Esophagus mucosa (tissue), 1 donor: ENCODE results near the gene OR10C1. TPM values are rescaled to one million over a fixed set of nuclear protein-coding genes. Genes with fewer than 3 reads are reported as not detected.

Source experiments
- ATAC-seq: fragments of 200-7000 bp; cut with Tn5 transposase; one replicate; pipeline ENCODE4 v1.9.1; 2020
- total RNA-seq: library from RNA; stranded (reverse); gene quantifications from one replicate; pipeline ENCODE4 v1.2.4, GENCODE V29; 2023
- donor health status: DM: yes; HTN: yes; CAD: no.

OR10C1 gene
- total RNA-seq, 1 donor from 2014 or later: not detected

DNA sequence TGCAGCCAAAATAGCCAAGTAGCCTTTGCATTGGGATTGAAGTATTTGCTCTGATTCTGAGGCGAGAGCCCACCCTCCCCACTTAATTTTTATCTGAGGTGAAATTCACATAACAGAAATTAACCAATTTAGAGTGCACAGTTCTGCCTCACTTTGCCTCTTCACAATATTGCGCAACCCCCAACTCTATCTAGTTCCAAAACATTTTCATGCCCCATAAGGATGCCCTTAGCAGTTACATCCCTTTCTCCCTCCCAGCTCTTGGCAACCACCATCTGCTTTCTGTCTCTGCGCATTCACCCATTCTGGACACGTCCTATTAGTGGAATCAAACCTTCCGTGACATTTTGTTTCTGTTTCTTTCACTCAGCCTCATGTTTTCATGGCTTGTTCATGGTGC lies 39.6 kb downstream of the OR10C1 start:
- ATAC-seq: no peak

DNA sequence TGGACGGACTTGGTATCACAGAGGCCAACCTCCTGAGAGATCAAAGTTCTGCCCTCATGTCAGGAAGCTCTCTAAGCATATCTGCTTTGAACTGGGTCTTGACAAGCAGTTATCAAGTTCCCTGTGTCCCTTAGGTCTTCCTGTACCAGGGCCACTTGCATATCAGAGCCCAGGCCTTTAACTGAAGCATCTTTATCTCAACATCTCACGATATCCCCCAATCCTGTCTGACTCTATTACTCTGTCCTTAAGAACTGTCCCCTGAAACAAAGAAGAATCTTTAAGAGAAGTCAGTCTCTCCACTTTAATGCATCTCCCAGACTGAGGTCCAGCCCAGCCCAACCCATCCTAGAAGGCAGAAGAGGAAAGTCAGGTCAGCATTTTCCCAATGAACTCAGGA lies 40.5 kb downstream of the OR10C1 start:
- ATAC-seq: no peak

DNA sequence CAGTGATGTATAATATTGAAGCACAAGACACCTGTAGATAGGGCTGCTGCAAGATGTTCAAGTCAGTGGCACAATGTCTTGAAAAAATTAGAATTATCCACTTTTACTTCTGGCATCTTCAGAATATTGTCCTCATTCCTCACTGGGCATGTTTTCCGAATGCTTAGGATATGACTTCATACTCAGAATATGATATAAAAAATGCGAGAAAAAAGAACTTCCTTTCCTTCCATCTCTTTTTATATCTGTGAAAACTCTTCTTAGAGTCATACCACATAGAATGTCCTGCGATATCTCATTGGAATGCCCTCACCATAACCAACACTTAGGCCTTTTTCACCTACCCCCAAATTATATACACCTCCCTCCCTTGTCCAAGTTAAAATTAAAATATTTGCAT lies 44.1 kb downstream of the OR10C1 start:
- ATAC-seq: no peak

DNA sequence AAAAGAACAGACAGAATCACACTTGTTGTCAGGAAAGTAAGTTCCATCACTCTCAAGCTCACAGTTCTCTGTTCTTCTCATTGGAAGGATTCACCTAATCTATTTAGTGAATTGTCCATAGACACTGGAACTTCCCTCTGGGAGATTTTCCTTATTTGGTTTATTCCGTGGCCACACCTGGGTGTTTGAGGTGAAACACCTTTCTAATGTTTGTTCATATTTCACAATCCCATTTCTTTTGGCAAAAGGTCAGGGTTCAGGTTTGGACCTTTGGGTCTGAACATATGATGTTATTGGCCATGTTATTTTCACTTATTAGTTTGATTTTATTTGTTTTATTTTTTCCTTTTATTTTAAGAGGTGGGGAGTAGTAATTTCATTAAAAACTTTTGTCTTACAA lies 44.6 kb downstream of the OR10C1 start:
- ATAC-seq: no peak

DNA sequence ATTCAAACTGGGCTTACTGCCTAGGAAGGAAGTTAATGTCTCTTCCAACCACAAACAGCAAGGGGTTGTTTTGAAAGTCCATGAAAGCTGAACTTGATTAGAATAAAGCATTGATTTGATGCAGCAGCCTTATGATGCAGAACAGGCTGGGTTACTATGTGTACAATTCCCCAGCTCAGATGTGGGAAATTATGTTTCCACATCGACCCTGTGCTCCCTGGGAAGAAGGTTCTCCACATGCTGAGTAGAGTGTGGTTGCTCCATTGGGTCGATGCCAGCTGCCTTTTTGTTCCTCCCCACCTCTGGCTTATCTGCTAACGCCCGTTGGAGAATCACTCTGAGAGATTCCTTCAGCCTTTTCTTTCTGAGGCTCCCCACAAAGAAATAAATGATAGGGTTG lies 47.5 kb downstream of the OR10C1 start:
- no peak for ATAC-seq

DNA sequence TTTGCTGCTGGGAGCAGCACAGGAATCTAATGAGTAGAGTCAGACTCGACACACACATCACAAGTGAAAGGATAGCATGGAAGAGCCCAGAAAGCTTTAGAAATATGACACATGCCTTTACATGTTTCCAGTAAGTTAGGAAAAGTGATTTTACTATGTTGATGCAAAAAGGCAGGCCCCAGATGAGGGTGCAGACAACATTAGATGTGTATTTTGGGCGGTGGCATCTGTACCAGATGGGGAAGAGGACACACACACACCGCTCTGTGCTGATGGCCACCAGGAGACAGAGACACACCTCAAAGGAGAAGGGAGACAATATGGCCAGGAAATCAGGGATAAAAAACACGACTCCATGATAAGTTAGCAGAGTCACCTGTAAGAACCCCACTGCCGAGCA lies 48.0 kb downstream of the OR10C1 start:
- no peak for ATAC-seq

DNA sequence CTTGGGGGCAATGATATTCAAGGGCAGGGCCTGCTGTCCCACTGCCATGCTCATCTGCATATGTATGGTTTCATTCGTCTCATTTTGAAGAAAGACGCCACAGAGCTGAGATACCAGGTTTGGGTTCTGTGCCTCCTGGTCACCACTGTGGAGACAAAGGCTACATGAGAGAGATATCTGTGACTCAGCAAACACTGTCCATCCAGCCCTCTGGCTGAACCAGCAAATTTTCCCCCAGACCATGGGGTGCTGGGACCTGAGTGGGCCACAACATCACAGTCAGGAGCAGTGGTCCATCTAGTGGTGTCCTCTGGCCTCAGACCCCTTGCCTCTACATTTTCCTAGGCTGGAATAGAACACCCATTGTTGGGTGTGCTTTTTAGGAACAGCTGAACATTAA lies 48.6 kb downstream of the OR10C1 start, which contains the start of gene MAS1L:
Gene MAS1L (minus strand): TSS at position 297 of the 400 bp plus-strand sequence. CDS start 54 bp downstream, at position 243.
- ATAC-seq: no peak

DNA sequence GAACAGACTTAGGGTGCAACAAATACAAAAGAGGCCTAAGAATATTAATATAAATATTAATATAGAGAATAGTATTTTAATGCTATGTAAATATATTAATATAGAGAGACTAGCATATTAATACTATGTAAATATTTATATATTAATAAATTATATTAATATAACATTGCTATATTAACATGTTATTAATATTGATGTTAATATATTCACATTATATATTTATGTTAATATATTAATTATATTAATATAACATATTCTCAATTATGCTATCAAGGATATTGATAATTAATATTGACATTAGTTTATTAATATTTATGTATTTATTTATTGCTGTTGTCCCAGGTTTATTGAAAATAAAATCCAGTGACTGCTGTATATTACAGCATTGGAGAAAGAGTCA lies 49.8 kb downstream of the OR10C1 start:
- no peak for ATAC-seq

DNA sequence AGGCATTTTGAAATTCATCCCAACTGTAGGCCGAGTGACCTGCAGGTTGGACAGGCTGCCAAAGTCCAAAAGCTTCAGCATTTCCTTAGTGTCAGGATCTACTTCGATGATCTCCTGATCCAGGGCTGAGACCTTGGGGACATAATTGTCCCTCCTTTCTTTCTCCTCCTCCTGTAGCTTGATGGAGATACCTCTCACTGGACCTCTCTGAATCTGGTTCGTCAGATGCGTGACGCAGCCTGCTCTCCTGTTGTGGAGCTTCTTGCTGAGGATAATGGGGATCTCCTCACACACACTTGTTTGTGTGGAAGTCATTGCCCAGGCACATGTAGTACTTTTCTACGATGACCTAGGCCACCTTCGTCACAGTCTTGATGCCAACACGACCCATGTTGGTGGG lies 50.2 kb downstream of the OR10C1 start:
- no peak for ATAC-seq

DNA sequence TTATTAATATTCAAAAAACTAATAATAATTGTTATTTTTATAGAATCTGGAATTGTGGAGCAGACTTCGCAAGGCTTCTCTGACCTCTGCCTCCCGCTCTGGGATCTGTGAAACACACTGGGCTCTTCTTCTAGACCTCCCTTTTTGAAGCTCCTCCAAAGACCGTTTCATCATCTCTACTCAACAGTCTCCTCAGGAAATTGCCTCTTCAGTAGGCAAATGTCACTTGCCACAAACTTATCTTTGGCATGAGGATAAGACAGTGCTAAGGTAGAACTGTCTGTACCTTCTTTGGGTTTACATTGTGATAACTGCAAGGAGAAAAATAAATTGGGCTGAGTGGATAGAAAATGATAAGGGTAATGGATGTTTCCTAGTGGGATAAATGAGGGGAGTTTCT lies 50.9 kb downstream of the OR10C1 start:
- no peak for ATAC-seq

DNA sequence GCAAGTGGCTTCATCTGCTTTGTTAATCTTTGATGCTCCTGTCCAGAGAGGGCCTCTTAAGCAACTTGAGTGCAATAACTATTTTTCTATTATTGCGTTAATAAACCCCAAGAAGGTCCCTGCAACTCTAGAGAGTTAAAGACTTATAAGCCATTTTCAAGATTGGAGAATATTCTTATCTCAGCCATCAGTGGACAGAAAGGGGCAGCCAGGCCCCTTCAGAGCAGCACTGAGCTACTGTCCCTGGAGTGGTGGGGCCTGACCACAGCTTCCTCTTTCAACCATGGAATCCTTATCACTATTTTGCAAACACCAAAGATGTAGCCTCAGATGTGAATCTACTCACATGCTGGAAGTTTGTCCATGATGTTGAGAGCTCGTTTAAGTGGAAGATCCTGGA lies 51.4 kb downstream of the OR10C1 start:
- no peak for ATAC-seq

Other genes with a start within 250 kb of the OR10C1 start
- not detected for gene OR14J1, start 137.6 kb upstream of the OR10C1 start, total RNA-seq
- gene OR5V1, start 70.4 kb upstream of the OR10C1 start, total RNA-seq: not detected
- gene OR12D3, start 64.0 kb upstream of the OR10C1 start, total RNA-seq: not detected
- not detected for gene OR12D2, start 43.7 kb upstream of the OR10C1 start, total RNA-seq
- gene OR12D1, start 24.4 kb upstream of the OR10C1 start, total RNA-seq: not detected
- not detected for gene OR11A1, start 17.8 kb downstream of the OR10C1 start, total RNA-seq
- gene OR2H1, start 17.8 kb downstream of the OR10C1 start, total RNA-seq: not detected
- gene MAS1L, start 48.6 kb downstream of the OR10C1 start, total RNA-seq: not detected
- 1.00 TPM for gene UBD, start 120.4 kb downstream of the OR10C1 start, total RNA-seq
- gene OR2H2, start 145.8 kb downstream of the OR10C1 start, total RNA-seq: not detected
- gene GABBR1, start 193.9 kb downstream of the OR10C1 start, total RNA-seq: 7.7 TPM
- not detected for gene MOG, start 217.8 kb downstream of the OR10C1 start, total RNA-seq
- 2.1 TPM for gene ZFP57, start 241.8 kb downstream of the OR10C1 start, total RNA-seq